Measurements from ENCODE around the gene FAM120A.

The FAM120A gene

GRCh38 chr9:93613791-93614190 is 162.3 kb downstream of the FAM120A start:
- no peak for DNase-seq (ENCODE audit: low read depth in 4 of 4, low spot score in 1 of 4)

- no peak for DNase-seq (ENCODE audit: low read depth in 4 of 4, low spot score in 1 of 4)
Observed at GRCh38 chr9:93614830-93615468, 163.5 kb downstream of the FAM120A start.

Data from stimulated activated CD4-positive, alpha-beta T cell treated with anti-CD3 and anti-CD28 coated beads, Interleukin-1b, Interleukin-23, amount 100 ng/mL, for 24 hours (primary cell).